CD4-positive, alpha-beta T cell treated with Interferon gamma for 1 hour (primary cell): Measurements from ENCODE around the gene C14orf39.

Experiments used
- DNase-seq: peaks from one replicate; pipeline ENCODE4 v3.0.0-alpha.2; 2020

C14orf39 gene, protein sequence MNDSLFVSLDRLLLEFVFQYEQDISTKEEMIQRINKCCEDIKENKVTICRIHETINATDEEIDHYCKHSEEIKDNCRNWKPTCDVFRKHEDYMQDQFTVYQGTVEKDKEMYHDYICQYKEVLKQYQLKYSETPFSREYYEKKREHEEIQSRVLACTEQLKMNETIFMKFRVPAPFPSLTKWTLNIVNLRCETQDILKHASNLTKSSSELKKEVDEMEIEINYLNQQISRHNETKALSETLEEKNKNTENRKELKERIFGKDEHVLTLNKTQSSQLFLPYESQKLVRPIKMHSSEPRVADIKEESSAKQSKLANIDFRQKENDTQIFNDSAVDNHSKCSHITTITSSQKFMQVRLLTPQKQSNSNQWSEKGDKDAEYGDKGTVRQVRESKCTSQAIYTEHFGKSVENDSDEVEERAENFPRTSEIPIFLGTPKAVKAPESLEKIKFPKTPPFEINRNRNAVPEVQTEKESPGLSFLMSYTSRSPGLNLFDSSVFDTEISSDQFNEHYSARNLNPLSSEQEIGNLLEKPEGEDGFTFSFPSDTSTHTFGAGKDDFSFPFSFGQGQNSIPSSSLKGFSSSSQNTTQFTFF

DNA sequence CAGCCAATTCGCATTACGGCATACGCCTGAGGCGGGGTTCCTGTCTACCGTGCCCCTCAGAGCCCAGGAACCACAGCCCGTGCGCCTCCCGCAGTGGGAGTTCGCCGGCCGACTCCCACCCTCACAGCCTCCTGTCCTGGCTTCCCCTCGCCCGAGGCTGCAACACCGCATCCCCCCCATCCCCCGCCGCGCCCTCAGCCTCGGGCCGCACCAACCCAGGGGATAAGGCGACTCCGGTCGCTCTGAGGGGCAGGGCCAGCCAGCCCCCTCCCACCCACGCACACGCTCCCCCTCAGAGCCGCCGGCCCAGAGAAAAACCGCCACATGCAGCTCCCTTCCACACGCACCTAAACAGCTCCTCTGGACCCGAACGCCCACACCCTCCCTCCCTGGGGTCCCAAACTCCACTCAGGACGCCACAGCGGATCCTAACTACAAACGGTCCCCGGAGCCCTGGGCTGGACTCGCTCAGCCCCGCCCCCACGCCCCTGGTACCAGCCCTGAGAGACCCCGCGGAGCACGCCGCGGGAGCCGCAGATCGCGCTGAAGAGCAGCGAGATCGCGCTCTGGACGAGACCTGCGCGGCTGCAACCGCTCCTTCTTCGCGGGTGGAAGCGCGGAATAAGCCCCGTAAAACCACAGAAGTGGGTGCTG is at the start of gene C14orf39:
Gene C14orf39, minus strand, starts transcription at position 466 of the 654 bp plus-strand sequence. CDS start 985 bp downstream, outside the sequence.
- no peak for DNase-seq

DNA sequence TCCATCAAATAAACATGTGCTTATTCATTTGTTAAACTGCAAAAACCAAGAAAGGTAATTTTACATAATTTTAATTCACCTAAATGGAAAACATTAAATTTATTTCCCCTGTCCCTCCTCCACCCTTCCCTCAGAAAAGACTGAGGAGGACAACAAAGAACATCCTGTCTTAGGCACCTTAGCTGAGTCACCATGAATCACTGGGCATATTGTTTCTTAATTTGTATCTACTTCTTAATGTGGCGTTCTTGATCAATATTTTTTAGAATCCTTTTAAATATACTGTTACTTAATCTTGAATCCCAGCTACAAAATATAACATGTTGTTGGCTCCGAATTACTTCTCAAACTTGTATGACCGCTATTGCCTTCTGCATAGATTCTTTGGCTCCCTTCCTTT is 46.6 kb upstream of the C14orf39 start:
- no peak for DNase-seq

DNA sequence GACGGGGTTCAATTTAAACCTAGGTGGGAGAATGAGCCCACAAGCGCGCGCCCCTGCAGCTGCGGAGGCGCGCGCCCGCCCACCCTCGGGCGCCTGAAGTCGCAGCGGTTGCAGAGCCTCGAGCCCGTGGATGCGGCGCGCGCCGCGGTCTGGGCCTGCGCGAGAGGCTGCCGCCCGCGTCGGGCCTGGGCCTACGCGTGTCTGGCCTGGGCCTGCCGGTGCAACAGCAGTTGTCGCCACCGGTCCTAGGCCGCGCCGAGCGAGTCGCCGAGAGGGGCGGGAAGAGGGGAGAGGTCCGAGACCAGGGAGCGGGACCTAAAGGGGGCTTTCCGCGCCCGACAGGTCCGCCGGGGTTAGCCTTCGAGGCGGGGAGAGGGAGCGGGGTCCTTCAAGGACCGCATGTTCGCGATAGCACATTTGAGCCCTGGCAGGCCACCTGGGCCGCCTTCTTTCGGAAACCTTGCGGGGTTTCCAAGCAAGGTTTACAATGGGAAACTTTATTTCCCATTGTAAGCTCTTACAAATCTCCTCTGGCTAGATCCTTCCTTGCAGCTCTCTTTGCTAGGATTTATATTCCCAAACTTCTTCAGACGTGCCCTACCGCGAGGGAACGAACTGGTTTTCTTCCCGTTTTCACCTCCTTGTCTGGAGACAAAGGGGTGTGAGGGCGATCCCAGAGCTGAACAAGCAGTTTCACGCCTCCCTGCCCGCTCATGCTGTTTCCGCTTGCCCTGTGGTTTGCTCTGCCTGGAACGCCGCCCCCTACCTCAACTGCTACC is 29.8 kb upstream of the C14orf39 start:
- DNase-seq = no peak

DNA sequence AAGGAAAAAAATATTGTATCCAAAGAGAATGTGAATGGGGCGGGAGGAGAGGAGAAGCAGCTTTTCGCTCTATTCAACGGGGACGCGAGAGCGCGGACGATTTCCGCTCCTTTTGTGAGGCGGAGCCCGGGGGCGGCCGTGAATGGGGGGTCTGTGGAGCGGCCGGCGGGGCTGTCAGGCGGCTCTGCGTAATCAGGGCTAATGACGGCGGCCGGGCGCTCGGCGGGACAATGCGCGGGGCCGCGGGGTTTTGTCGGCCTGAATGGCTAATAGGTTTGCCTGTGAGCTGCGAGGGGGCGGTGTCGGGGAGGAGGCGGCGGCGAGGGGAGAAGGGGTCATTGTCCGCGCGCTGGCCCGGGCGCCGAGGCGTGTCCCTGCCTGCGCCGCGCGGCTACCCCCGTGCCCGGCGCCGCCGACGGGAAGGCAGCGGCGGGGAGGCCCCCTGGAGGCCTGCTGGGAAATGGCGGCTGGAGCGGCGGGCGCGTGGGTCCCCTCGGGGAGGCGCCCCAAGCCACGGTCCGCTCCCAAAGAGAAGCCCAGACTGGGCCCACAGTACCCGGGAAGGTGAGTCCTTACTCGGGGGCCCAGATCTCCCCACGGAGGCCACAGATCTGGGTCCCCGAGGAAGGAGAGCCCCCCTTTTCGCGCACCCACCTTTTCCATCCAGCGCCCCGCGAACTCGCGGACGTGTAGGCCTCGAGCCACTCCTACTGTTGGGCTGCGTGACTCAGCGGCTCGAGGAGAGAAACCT is 29.1 kb upstream of the C14orf39 start:
- no peak for DNase-seq

DNA sequence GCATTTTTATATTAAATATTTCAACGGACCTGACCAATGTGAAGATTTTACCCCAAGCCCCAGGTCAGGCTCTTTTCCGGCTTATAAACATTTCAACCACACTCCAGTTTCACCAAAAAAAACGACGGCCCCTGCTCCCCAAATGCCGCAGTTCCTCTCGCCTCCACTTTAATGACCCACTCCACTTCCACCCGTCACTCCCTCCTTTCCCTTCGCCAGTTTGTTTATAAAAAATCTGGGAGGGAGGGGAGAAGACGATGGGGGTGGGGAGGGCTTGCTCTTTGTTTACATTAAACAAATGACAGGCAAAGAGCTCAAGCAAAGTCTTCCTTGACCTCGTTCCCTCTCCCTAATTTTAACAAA is 28.5 kb upstream of the C14orf39 start:
- DNase-seq = no peak

DNA sequence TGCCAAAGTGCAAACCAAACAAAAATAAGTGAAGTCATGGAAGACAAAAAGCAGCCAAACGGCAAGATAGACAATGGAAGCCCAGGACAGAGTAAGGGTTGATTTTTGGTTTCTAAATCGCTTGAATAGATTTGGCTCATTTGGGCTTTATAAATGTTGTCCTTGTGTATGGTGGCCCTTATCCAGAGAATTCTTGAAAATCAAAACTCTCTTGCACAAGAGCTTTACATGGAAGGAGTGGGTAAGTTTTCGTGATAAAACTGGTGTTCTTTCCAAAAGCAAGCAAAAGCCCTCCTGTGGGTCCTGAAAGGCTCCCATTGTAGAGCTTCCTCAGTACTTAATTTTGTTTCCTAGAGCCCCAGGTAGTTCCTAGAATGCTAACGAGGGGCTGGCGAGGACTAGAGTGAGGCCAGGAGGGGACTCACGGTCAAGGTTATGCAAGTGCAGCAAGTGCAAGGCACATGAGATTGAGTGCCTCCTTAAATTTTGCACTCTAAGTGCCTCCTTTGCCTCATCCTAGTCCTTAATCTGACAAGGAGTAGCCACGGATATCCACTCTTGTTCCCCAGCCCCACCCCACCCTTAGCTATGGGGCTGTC is 27.2 kb upstream of the C14orf39 start:
- no peak for DNase-seq

DNA sequence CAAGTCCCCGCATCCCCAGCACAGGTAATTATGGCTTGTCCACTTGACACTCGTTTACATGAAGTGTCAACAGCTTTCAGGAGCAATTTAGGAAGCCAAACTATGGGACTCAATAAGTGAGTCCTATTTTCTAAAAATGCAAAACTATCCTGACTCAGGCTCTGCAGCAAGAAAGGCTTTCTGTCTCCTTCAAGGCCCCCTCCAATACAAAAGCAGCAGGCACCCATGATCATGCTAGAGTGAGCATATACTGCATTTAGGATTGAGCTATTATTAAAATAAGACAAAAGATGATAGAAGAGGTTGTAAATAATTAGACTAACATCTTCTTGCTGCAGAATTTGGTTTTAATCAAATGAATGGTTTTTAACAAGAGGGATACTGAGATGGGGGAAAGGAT is 26.3 kb upstream of the C14orf39 start:
- no peak for DNase-seq

DNA sequence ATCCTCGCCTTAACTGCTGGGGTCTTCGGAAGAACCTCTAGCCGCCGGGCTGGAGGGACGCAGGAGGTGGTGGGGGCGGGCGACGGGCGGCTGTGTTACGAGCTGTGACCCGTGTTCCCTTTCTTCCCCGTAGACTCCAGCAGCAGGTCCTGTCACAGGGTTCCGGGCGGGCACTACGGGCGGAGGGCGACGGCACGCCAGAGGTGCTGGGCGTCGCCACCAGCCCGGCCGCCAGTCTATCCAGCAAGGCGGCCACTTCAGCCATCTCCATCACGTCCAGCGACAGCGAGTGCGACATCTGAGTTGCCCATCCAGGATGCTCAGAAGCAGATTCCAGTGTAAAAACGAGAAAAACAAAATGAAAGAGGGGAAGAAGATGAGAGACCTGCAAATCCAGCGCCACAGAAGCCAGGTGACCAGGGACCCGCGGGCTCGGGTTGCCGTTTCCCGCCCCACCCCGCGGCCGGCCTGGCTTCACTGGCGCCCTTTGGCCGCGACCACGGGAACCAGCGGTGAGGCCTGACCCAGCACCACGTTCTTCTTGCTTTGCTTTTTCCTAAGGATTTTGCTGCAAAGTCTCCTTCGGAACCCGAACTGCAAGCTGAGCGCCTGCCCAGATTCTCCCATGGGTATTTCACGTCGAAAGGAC is 25.2 kb upstream of the C14orf39 start:
- DNase-seq = no peak

DNA sequence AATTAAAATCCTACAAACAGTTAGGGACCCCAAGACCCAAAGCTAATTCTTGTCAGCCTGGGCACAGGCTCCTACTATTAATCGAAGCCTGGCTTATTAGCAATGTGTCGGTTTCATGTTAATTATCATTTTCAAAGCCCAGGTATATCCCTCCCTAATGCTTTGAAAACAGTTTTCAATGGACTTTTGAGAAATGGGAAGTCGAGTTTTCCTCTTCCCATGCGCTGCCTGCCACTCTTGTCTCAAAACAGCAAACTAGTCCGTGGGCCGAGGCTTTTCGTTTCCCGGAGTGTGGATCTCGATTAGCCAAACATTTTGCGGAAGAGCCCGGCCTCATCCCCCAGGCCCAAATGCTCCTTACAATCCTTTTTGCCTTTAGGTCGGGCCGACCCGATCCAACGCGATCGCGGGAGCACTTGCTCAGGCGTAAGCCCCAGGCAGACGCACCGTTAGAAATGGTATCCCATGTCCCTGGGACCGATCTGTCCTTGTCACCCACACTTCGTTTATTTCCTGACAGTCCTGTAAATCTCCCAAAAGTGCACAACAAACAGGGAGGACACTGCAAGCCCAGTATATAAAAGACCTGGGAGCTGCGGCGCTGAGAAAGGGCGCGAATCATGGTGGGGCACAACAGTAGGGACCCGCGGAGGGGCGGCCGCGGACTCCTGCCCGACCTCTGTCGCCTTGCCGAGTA is 24.5 kb upstream of the C14orf39 start:
- DNase-seq = no peak

DNA sequence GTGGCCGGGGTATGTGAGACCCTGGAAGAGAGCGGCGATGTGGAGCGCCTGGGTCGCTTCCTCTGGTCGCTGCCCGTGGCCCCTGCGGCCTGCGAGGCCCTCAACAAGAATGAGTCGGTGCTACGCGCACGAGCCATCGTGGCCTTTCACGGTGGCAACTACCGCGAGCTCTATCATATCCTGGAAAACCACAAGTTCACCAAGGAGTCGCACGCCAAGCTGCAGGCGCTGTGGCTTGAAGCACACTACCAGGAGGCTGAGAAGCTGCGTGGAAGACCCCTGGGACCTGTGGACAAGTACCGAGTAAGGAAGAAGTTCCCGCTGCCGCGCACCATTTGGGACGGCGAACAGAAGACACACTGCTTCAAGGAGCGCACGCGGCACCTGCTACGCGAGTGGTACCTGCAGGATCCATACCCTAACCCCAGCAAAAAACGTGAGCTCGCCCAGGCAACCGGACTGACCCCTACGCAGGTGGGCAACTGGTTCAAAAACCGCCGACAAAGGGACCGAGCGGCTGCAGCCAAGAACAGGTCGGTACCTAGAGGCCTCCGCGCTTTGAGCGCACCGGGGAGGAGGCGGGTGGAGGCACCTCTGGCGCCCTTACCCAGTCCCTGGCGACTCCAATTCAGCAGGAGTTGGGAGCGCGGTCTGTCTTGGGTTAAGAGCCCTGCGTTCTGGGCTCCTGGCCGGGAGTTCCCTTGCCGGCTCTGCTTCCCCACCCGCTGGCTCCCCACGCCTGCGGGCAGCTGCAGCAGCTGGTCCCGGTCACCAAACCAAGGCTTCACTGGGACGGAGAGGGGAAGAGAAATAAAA is 23.8 kb upstream of the C14orf39 start:
- no peak for DNase-seq

DNA sequence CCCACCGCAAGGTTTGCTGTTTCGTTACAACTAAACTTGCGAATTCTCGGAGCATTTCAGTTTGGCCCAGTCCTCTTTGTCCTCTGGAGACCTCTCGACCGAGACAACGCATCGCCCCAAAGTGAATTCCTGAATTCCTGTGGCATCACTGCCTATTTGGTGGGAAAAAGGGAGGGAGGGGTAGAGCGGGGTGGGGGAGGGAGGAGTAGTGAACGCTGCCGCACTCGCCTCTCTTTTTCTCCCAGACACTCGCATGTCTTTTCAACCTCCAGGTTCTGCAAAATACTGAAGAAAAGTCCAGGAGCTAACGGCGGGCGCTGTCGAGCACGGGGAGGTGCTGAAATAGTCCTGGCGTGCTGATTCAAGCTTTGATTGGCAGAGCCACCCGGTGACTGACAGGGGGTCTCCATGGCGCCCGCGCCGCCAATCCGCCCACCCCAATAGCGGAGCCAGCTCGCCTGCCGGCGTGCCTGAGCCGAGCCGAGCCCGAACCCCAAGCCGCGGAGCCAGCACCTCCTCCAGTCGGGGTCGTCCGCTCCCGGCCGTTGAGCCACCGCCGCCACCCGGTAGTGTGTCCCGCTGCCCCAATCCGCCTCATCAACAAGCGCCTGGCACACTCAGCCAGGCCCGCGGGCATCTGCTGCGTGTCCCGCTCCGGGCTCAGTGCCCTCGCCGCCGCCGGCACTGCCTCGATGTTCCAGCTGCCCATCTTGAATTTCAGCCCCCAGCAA is 23.0 kb upstream of the C14orf39 start, which contains the start of gene SIX6:
Gene SIX6, plus strand, starts transcription at position 440 of the 731 bp plus-strand sequence. Its CDS starts 253 bp downstream, at position 693.
- no peak for DNase-seq

DNA sequence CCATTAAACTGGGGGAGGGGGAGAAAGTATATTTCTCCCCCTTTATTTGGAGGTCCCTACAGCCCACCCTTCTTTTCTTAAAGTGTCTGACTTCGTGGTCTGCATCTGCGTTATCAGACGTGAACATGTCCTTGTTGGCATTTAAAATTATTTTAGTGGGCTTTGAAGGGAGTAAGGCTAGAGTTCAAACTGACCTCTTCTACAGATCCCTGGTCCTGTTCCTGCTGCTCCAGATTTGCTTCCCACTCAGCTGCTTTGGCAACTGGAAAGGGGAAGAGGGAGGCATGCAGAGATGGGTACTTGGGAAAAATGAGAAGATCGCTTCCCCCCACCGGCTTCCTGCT is 22.5 kb upstream of the C14orf39 start:
- no peak for DNase-seq

DNA sequence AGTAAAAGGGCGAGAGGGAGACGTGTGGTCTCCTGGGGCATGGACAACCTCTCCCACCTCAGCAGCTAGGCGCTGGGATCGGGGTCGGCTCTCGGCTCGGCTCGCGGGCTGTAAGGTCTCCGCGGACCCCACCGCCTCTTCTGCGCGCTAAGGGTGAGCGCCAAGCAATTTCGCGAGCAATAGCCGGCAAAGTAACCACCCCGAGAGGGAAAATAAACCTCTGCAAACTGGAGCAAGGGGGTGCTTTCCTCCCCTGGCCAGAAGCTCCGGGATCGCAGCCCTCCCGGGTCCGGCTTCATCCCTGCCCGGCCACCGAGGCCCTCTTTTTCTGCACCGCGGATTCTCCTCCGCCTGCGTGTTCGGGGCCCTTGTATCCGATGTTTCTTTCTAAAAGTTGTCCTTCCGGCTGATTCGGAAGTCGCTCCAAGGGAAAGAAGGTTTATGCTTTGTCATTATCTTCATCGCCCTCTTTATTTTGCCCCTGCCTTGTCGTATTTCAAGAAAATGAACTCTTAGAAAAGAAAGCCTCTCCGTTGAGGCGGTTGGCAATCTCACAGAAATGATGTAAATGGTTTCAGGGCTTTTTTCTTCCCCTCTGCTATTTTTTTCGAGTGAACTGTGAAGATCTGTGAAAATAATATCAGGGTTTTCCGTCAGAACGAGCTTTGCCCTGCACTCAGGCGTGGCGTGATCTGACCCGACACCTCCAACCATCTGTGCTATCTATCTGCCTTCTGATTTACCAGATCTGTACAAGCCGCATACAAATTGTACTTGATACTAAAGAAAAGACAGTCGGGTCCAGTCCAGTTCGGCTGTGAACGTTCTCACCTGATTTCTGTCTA is 21.3 kb upstream of the C14orf39 start:
- no peak for DNase-seq

DNA sequence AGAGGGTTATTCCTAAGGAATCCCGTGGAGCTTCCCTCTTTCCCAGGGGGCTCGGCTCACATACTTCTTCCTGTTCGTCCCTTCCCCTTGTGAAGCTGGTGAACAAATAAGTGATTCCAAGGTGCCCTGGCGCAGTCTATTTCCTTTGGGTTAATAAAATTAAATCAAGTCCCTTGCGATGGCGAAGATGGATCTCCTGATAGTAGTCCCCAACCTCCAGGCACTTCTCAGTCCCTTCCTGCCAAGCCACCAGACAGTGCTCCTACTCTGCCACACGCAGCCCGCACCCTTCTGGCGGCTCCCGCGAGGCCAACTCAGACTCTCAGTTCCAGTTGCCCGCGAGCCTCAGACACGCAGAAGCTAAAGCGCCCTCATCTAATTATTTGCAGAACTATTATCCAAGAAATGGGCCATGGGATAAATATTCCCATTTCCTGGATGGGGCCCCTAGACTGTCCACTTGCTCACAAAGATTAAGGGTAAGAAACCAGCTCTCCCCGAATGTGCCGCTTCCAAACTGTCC is 20.7 kb upstream of the C14orf39 start:
- DNase-seq = no peak

DNA sequence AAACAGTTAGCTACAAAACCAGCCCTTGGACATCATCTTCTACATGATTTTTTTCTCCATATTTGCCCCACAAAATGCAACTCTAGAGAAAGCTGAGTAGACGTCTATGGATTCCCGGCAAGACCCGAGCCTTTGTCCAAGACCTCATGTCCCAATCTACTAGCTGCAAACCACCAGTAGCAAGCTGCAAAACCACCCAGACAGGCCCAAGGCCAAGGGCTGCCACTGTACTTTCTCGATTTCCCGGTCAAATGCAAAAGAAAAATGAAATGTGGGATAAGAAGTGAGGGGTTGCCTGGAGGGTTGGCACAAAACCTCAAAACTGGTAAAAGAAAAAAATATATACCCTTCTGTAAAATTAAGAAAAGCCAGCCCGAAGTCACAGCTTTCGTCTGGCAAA is 20.1 kb upstream of the C14orf39 start:
- DNase-seq = no peak

DNA sequence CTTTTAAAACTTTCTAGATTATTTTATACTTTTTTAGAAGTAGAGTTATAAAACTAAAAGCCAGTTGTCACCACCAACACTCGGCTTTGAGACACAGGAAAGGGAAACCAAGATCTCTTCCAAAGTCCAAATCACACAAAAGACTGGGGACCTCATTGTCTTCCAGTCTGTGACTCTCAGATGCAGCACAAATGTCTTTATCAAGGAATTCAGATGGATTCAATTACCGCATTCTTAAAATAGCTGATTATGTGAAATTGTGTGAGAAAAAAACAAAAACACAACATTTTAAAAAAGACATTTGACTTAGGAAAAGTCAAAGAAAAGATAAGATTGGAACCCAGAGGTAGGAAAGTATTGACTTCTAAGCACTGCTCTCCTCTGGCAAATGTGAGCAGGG is 19.6 kb upstream of the C14orf39 start:
- DNase-seq = no peak

DNA sequence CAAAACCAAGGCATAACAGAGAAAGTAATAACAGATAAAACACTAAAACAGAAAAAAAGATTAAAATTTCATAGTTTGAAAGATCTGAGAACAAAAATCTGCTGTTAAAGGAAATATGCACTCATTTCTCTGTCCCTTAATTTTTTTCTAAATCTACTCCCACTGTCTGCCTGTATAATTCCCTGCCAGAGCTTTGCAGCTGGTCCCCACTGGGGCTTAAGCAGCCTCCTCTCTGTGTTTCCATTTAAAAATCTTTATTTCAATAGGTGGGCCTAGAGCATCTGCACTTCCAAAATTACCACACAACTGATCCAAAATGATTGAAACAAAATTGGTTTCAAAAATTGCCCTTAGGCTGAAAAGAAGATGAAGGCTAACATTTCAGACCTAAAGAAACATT is 16.7 kb upstream of the C14orf39 start:
- no peak for DNase-seq

DNA sequence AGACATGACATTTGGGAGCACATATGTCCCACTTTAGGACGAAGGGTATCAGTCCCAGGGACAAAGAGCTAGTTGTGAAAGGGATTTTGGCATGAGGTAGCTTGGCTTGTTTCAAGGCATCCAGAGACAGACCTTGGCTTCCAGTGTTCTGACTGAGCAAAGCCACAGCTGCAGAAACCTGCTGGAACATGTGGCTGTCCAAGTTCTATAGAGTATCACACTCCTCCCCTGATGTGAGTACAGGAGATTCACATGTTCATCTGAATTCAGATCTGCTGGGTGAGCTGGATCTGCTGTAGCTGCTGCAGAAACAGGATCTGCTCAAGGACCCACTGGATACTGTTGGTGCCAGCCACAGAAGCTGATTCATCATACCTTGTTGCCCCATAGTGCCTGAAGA is 10.1 kb upstream of the C14orf39 start:
- DNase-seq = no peak
